H9 (cell line): ENCODE results near the gene LY6G5C. TPM values are rescaled to one million over a fixed set of nuclear protein-coding genes. Genes with fewer than 3 reads are reported as not detected.

Source experiments
- DNase-seq: peaks from one replicate; pipeline ENCODE4 v3.0.0-alpha.2; 2017
- H2AFZ ChIP-seq: one replicate; pipeline ENCODE4 v1.6.1; 2013; ENCODE audit warnings: mild to moderate bottlenecking, low read length, control low read depth, moderate library complexity
- H2AK5ac ChIP-seq: 2 replicates; pipeline ENCODE4 v1.6.1; 2013; ENCODE audit warnings: low read length, control low read depth, mixed read lengths; ENCODE audit not compliant: insufficient read length
- H2BK120ac ChIP-seq: one replicate; pipeline ENCODE4 v1.6.1; 2013; ENCODE audit warnings: low read depth, mild to moderate bottlenecking, low read length, control low read depth, inconsistent platforms; ENCODE audit not compliant: poor library complexity, severe bottlenecking
- H2BK12ac ChIP-seq: 2 replicates; pipeline ENCODE4 v1.6.1; 2013; ENCODE audit warnings: low read length, control low read depth, mixed read lengths, low read depth; ENCODE audit not compliant: insufficient read length
- H2BK15ac ChIP-seq: 2 replicates; pipeline ENCODE4 v1.6.1; 2013; ENCODE audit warnings: low read depth, low read length, control low read depth
- H2BK20ac ChIP-seq: one replicate; pipeline ENCODE4 v1.6.1; 2013; ENCODE audit warnings: low read depth, mild to moderate bottlenecking, low read length, control low read depth, inconsistent platforms; ENCODE audit not compliant: poor library complexity, severe bottlenecking
- H2BK5ac ChIP-seq: 2 replicates; pipeline ENCODE4 v1.6.1; 2013; ENCODE audit warnings: low read length, control low read depth, mixed read lengths; ENCODE audit not compliant: insufficient read length
- H3K14ac ChIP-seq: 2 replicates; pipeline ENCODE4 v1.6.1; 2013; ENCODE audit warnings: low read length, control low read depth; ENCODE audit not compliant: insufficient read depth
- H3K18ac ChIP-seq: 2 replicates; pipeline ENCODE4 v1.6.1; 2013; ENCODE audit warnings: low read depth, mild to moderate bottlenecking, mixed read lengths, low read length, control low read depth; ENCODE audit not compliant: insufficient read length
- H3K23ac ChIP-seq: 2 replicates; pipeline ENCODE4 v1.6.1; 2013; ENCODE audit warnings: low read length, control low read depth, mixed read lengths, low read depth; ENCODE audit not compliant: insufficient read length
- H3K23me2 ChIP-seq: 2 replicates; pipeline ENCODE4 v1.6.1; 2013; ENCODE audit warnings: low read depth, mild to moderate bottlenecking, mixed read lengths, low read length, control low read depth; ENCODE audit not compliant: insufficient read length, poor library complexity, severe bottlenecking
- H3K27ac ChIP-seq: 2 replicates; pipeline ENCODE4 v1.5.1; 2013; ENCODE audit warnings: low read length, control low read depth, mixed read lengths, low read depth; ENCODE audit not compliant: insufficient read length
- H3K27me3 ChIP-seq: 2 replicates; pipeline ENCODE4 v1.6.1; 2013; ENCODE audit warnings: low read length, control low read depth, inconsistent platforms; ENCODE audit not compliant: insufficient read depth
- H3K4ac ChIP-seq: 2 replicates; pipeline ENCODE4 v1.6.1; 2013; ENCODE audit warnings: low read depth, mild to moderate bottlenecking, control low read depth, inconsistent platforms, low read length, moderate library complexity
- H3K4me1 ChIP-seq: 2 replicates; pipeline ENCODE4 v1.6.1; 2013; ENCODE audit warnings: low read length, control low read depth, inconsistent platforms; ENCODE audit not compliant: insufficient read depth
- H3K4me2 ChIP-seq: 2 replicates; pipeline ENCODE4 v1.6.1; 2013; ENCODE audit warnings: low read length, control low read depth, mixed read lengths; ENCODE audit not compliant: insufficient read length, insufficient read depth
- H3K56ac ChIP-seq: 2 replicates; pipeline ENCODE4 v1.6.1; 2013; ENCODE audit warnings: low read depth, mild to moderate bottlenecking, mixed read lengths, low read length, control low read depth; ENCODE audit not compliant: insufficient read length
- H3K79me1 ChIP-seq: 2 replicates; pipeline ENCODE4 v1.6.1; 2013; ENCODE audit warnings: low read depth, mild to moderate bottlenecking, moderate library complexity, low read length, control low read depth, inconsistent platforms; ENCODE audit not compliant: insufficient read depth, poor library complexity, severe bottlenecking
- H3K79me2 ChIP-seq: 2 replicates; pipeline ENCODE4 v1.6.1; 2013; ENCODE audit warnings: low read length, control low read depth, inconsistent platforms; ENCODE audit not compliant: insufficient read depth
- H3K9ac ChIP-seq: 2 replicates; pipeline ENCODE4 v1.6.1; 2013; ENCODE audit warnings: low read length, control low read depth, mixed read lengths; ENCODE audit not compliant: insufficient read length; ENCODE audit errors: extremely low read depth
- H3K9me3 ChIP-seq: one replicate; pipeline ENCODE4 v1.6.1; 2013; ENCODE audit warnings: low read depth, low read length, inconsistent platforms; ENCODE audit not compliant: control insufficient read depth
- H3T11ph ChIP-seq: one replicate; pipeline ENCODE4 v1.6.1; 2013; ENCODE audit warnings: mild to moderate bottlenecking, low read length, control low read depth, inconsistent platforms
- H4K20me1 ChIP-seq: one replicate; pipeline ENCODE4 v1.6.1; 2013; ENCODE audit not compliant: control insufficient read depth, insufficient read length, insufficient read depth
- H4K5ac ChIP-seq: 2 replicates; pipeline ENCODE4 v1.6.1; 2013; ENCODE audit warnings: low read depth, mild to moderate bottlenecking, mixed read lengths, low read length, control low read depth; ENCODE audit not compliant: insufficient read length
- H4K8ac ChIP-seq: replicated peaks from 2 replicates; pipeline ENCODE4 v1.6.1; 2013; ENCODE audit warnings: low read length, control low read depth, mixed read lengths, low read depth; ENCODE audit not compliant: insufficient read length
- H4K91ac ChIP-seq: 2 replicates; pipeline ENCODE4 v1.6.1; 2013; ENCODE audit warnings: low read depth, mild to moderate bottlenecking, moderate library complexity, mixed read lengths, low read length, control low read depth; ENCODE audit not compliant: insufficient read length
- H3K27ac Mint-ChIP-seq, 3 experiments: 2 replicates in 2 of 3; 3 replicates in 1 of 3; pipeline ENCODE4 v1.8.0; 2020 to 2021; ENCODE audit warnings: mixed read lengths in 3 of 3, mild to moderate bottlenecking in 1 of 3, moderate library complexity in 1 of 3
- H3K27me3 Mint-ChIP-seq: 2 replicates; pipeline ENCODE4 v1.8.0; 2021; ENCODE audit warnings: low read depth, mild to moderate bottlenecking, moderate library complexity, mixed read lengths
- H3K36me3 Mint-ChIP-seq, 3 experiments: 2 replicates in 2 of 3; 3 replicates in 1 of 3; pipeline ENCODE4 v1.8.0; 2020 to 2021; ENCODE audit warnings: low read depth in 3 of 3, mixed read lengths in 3 of 3; ENCODE audit not compliant: insufficient read depth in 1 of 3
- H3K4me1 Mint-ChIP-seq, 2 experiments: 2 replicates each; pipeline ENCODE4 v1.8.0; 2020; ENCODE audit warnings: mixed read lengths in 2 of 2
- H3K4me3 Mint-ChIP-seq, 2 experiments: 2 replicates in 1 of 2; 3 replicates in 1 of 2; pipeline ENCODE4 v1.8.0; 2020 to 2021; ENCODE audit warnings: mild to moderate bottlenecking in 2 of 2, mixed read lengths in 2 of 2, moderate library complexity in 1 of 2
- H3K9me3 Mint-ChIP-seq, 2 experiments: 2 replicates in 1 of 2; 3 replicates in 1 of 2; pipeline ENCODE4 v1.8.0; 2020; ENCODE audit warnings: mild to moderate bottlenecking in 2 of 2, mixed read lengths in 2 of 2, moderate library complexity in 1 of 2
- CTCF ChIP-seq: fragments of 200-600 bp; sonication (generic); conservative IDR thresholded peaks from 3 replicates; pipeline ENCODE4 v1.8.0; 2021; ENCODE audit warnings: antibody characterized with exemption, mild to moderate bottlenecking
- WGBS: extraction: QIAGEN DNeasy Blood & Tissue Kit; methylation state at CpG from one replicate; pipeline ENCODE4 v1.1.7; 2013; ENCODE audit warnings: missing lambda C conversion rate, low lambda C conversion rate, mixed read lengths; ENCODE audit not compliant: insufficient read length; ENCODE audit errors: extremely low coverage; 5-methylcytosine and 5-hydroxymethylcytosine counted together
- microRNA-seq: library from miRNA; unstranded; fragments of <30 nt; microRNA quantifications from one replicate; pipeline ENCODE4, GENCODE V29; 2020; ENCODE audit warnings: borderline microRNAs expressed
- total RNA-seq: library from RNA; stranded (reverse); gene quantifications from 2 replicates; pipeline ENCODE4 v1.2.1, GENCODE V29; 2021

The LY6G5C gene
- total RNA-seq, 1 experiment from 2014 or later: 2.2 TPM

GRCh38 chr6:31626952-31627351 is 53.9 kb downstream of the LY6G5C start:
- Histone ChIP-seq H2BK5ac (no peak overlapping the region), H3K79me2 (peaks cover 11% of the 10 kb centered on the region; the same call in 1 of the 2 replicates), H4K5ac (no peak overlapping the region), H3K9ac (no peak overlapping the region), H4K8ac (no peak overlapping the region), H3K4me2 (no peak overlapping the region), H3K18ac (no peak overlapping the region), H4K91ac (no peak overlapping the region), H3K23me2 (peaks cover 3% of the 10 kb centered on the region), H2BK20ac (no peak overlapping the region), H3K14ac (no peak overlapping the region), H3K23ac (no peak overlapping the region), H3K4me1 (peaks cover 3% of the 10 kb centered on the region; the same call in 1 of the 2 replicates), H3T11ph (no peak overlapping the region), H3K79me1 (peaks cover 5% of the 10 kb centered on the region), H2AK5ac (no peak overlapping the region), H2BK12ac (no peak overlapping the region), H4K20me1 (no peaks in the 10 kb centered on the region), H3K4ac (no peak overlapping the region), H2BK120ac (no peak overlapping the region), H3K56ac (no peak overlapping the region), H2BK15ac (no peak overlapping the region), H3K27ac (no peak overlapping the region), H3K27me3 (no peaks in the 10 kb centered on the region), H3K9me3 (no peaks in the 10 kb centered on the region), H2AFZ (no peak overlapping the region)
- Mint-ChIP-seq H3K4me3 (no peak overlapping the region; a peak in 1 of 5 replicates), H3K27ac (peak overlapping the region in 1 of 3 experiments; percentile 36; a peak in 2 of 7 replicates), H3K36me3 (peaks cover 90 to 100% (median 99%) of the 10 kb centered on the region in 3 experiments), H3K4me1 (peaks cover 9 to 13% of the 10 kb centered on the region in 2 experiments), H3K27me3 (no peaks in the 10 kb centered on the region; the same call in 1 of the 2 replicates), H3K9me3 (no peaks in the 10 kb centered on the region)
- WGBS: no CpG with 5 or more reads among the region's 10 CpGs
- no peak for DNase-seq
- TF ChIP-seq CTCF: no peak

Small RNAs within 50 kb of the gene (microRNA-seq; reads per million reads assigned to microRNA genes)
- gene MIR4646: not detected
- 0.58 reads per million for gene MIR6832

Other genes with a start within 250 kb of the LY6G5C start
- 6.2 and 6.8 TPM in 2 replicates for gene MICB, start 182.9 kb downstream of the LY6G5C start, total RNA-seq
- not detected in 2 replicates for gene MCCD1, start 152.1 kb downstream of the LY6G5C start, total RNA-seq
- gene DDX39B, start 139.1 kb downstream of the LY6G5C start, total RNA-seq: 800 and 813 TPM in 2 replicates
- gene ATP6V1G2, start 134.5 kb downstream of the LY6G5C start, total RNA-seq: 3.6 and 3.8 TPM in 2 replicates
- 11.8 and 15.1 TPM in 2 replicates for gene NFKBIL1, start 133.5 kb downstream of the LY6G5C start, total RNA-seq
- not detected in 2 replicates for gene LTA, start 108.8 kb downstream of the LY6G5C start, total RNA-seq
- gene TNF, start 105.5 kb downstream of the LY6G5C start, total RNA-seq: not detected in 2 replicates
- gene LTB, start 98.6 kb downstream of the LY6G5C start, total RNA-seq: not detected in 2 replicates
- gene LST1, start 94.8 kb downstream of the LY6G5C start, total RNA-seq: not detected in 2 replicates
- gene NCR3, start 88.1 kb downstream of the LY6G5C start, total RNA-seq: 0.55 and 0.64 TPM in 2 replicates
- 3.2 and 4.2 TPM in 2 replicates for gene AIF1, start 65.8 kb downstream of the LY6G5C start, total RNA-seq
- gene PRRC2A, start 60.4 kb downstream of the LY6G5C start, total RNA-seq: 381 and 383 TPM in 2 replicates
- gene BAG6, start 28.4 kb downstream of the LY6G5C start, total RNA-seq: 415 and 417 TPM in 2 replicates
- 3.6 and 3.9 TPM in 2 replicates for gene APOM, start 25.2 kb downstream of the LY6G5C start, total RNA-seq
- 18.4 and 19.0 TPM in 2 replicates for gene C6orf47, start 20.3 kb downstream of the LY6G5C start, total RNA-seq
- 23.9 and 26.8 TPM in 2 replicates for gene GPANK1, start 16.1 kb downstream of the LY6G5C start, total RNA-seq
- 178 and 187 TPM in 2 replicates for gene CSNK2B, start 15.0 kb downstream of the LY6G5C start, total RNA-seq
- gene LY6G5B, start 11.1 kb downstream of the LY6G5C start, total RNA-seq: 21.3 and 21.6 TPM in 2 replicates
- 32.9 and 34.4 TPM in 2 replicates for gene ABHD16A, start 22.3 kb upstream of the LY6G5C start, total RNA-seq
- not detected in 2 replicates for gene LY6G6F, start 25.8 kb upstream of the LY6G5C start, total RNA-seq
- not detected in 2 replicates for gene LY6G6D, start 34.3 kb upstream of the LY6G5C start, total RNA-seq
- gene LY6G6C, start 40.7 kb upstream of the LY6G5C start, total RNA-seq: 0.24 TPM in 1 of 2 replicates, not detected in the other
- gene MPIG6B, start 42.3 kb upstream of the LY6G5C start, total RNA-seq: not detected in 2 replicates
- 70.5 and 73.2 TPM in 2 replicates for gene DDAH2, start 48.2 kb upstream of the LY6G5C start, total RNA-seq
- 265 and 266 TPM in 2 replicates for gene CLIC1, start 55.5 kb upstream of the LY6G5C start, total RNA-seq
- gene MSH5, start 58.9 kb upstream of the LY6G5C start, total RNA-seq: 21.5 and 22.4 TPM in 2 replicates
- 3.2 and 4.3 TPM in 2 replicates for gene SAPCD1, start 81.6 kb upstream of the LY6G5C start, total RNA-seq
- 2.5 TPM in 2 replicates for gene VWA7, start 96.3 kb upstream of the LY6G5C start, total RNA-seq
- gene VARS1, start 114.7 kb upstream of the LY6G5C start, total RNA-seq: 148 and 154 TPM in 2 replicates
- gene LSM2, start 125.9 kb upstream of the LY6G5C start, total RNA-seq: 114 and 123 TPM in 2 replicates
- 1.6 and 2.5 TPM in 2 replicates for gene HSPA1L, start 134.2 kb upstream of the LY6G5C start, total RNA-seq
- 51.2 and 51.7 TPM in 2 replicates for gene HSPA1A, start 134.5 kb upstream of the LY6G5C start, total RNA-seq
- gene HSPA1B, start 146.7 kb upstream of the LY6G5C start, total RNA-seq: 85.1 and 90.5 TPM in 2 replicates
- 35.1 and 36.2 TPM in 2 replicates for gene NEU1, start 181.8 kb upstream of the LY6G5C start, total RNA-seq
- 3.3 and 3.8 TPM in 2 replicates for gene SLC44A4, start 197.9 kb upstream of the LY6G5C start, total RNA-seq
- 121 and 124 TPM in 2 replicates for gene EHMT2, start 216.6 kb upstream of the LY6G5C start, total RNA-seq
- 31.0 and 32.7 TPM in 2 replicates for gene ZBTB12, start 221.0 kb upstream of the LY6G5C start, total RNA-seq
- gene C2, start 246.7 kb upstream of the LY6G5C start, total RNA-seq: 0.66 and 0.86 TPM in 2 replicates